ENCODE data around the gene PTPRG. TPM values are rescaled to one million over a fixed set of nuclear protein-coding genes. Genes with fewer than 3 reads are reported as not detected.

Gene PTPRG
- total and polyA plus RNA-seq, 2 donors (not counting 3 experiments of a cell fraction or from before 2014, with no cell fraction given): 8.9 to 39.1 TPM

- BruUV-seq (replicated peaks): no TSS peak
- CTCF ChIA-PET: interaction anchor here (0.9 to 3.7 kb wide), 2 partner anchors 12 to 14 kb away, joined by 4 to 27 read pairs; no protein-coding TSS in a partner anchor
- no peaks in the 10 kb centered on the region for H3K79me2 ChIP-seq (ENCODE audit: control insufficient read depth, insufficient read depth, low read length)
Measured at GRCh38 chr3:62175161-62175560, 613.8 kb downstream of the PTPRG start.

DNA sequence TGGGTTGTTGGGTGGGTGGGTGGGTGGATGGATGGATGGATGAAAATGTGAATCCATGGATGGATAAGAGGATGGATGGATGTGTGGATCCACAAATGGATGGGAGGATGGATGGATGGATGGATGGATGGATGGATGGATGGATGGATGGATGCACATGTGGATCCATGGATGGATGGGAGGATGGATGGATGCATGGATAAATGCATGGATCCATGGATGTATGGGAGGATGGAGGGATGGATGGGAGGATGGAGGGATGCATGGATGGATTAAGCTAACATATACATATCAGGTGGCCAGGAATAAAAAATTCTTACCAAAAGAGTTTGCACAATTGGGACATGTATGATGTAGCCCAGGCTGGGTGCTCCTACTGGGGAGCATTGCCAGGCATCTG is 616.7 kb downstream of the PTPRG start:
- no peaks in the 10 kb centered on the region for H3K9me3 ChIP-seq (replicated peaks; ENCODE audit: control insufficient read depth, insufficient read depth, low read length)
- no peaks in the 10 kb centered on the region for H3K4me1 ChIP-seq (ENCODE audit: control insufficient read depth, extremely low read depth, insufficient read depth, low read length)
- DNase-seq (ENCODE audit: low read depth, low spot score) (no peak), FAIRE-seq (no peak)
- H3K9me1 ChIP-seq (replicated peaks; ENCODE audit: control insufficient read depth, extremely low read depth, insufficient read depth, low read length): no peaks in the 10 kb centered on the region
- H3K36me3 ChIP-seq (ENCODE audit: control insufficient read depth in 2 of 2, extremely low read depth in 1 of 2, insufficient read depth in 2 of 2, low read length in 2 of 2): no peaks in the 10 kb centered on the region
- no peak for TF ChIP-seq JUN (IDR thresholded peaks at IDR 0.05; ENCODE audit: borderline replicate concordance, insufficient read depth, insufficient read length, low read depth)
- no peak for TF ChIP-seq GATA2 (IDR thresholded peaks at IDR 0.05; ENCODE audit: insufficient read depth, insufficient read length, low read depth, low read length)
- no peak for TF ChIP-seq MAX (IDR thresholded peaks at IDR 0.05; ENCODE audit: insufficient read depth, insufficient read length)
- no peak for TF ChIP-seq POLR2AphosphoS5 (IDR thresholded peaks at IDR 0.05; ENCODE audit: insufficient read depth, low read depth, low read length)
- TF ChIP-seq FOS (IDR thresholded peaks at IDR 0.05; ENCODE audit: borderline replicate concordance, insufficient read depth, low read length): no peak
- no peak for TF ChIP-seq MYC (IDR thresholded peaks at IDR 0.05; ENCODE audit: low read depth, low read length)
- TF ChIP-seq EZH2 (IDR thresholded peaks at IDR 0.05; ENCODE audit: borderline replicate concordance, low read depth, low read length, severe bottlenecking): no peak
- TF ChIP-seq POLR2A (IDR thresholded peaks at IDR 0.05; ENCODE audit: low read depth, low read length): no peak
- no peak for TF ChIP-seq CTCF (IDR thresholded peaks at IDR 0.05; ENCODE audit: extremely low read depth in 1 of 2, insufficient read depth in 1 of 2, low read depth in 1 of 2, low read length in 2 of 2)
- no peaks in the 10 kb centered on the region for H3K27me3 ChIP-seq (ENCODE audit: control insufficient read depth in 2 of 2, insufficient read depth in 2 of 2, low read length in 2 of 2)
- H4K20me1 ChIP-seq (replicated peaks; ENCODE audit: control insufficient read depth, extremely low read depth, insufficient read depth, low read length): no peaks in the 10 kb centered on the region
- H3K9ac ChIP-seq (replicated peaks; ENCODE audit: extremely low read depth, insufficient read depth, low read length): no peak overlapping the region
- H3K27ac ChIP-seq (ENCODE audit: insufficient read depth, low read depth, low read length): no peak overlapping the region
- dilution Hi-C loops (cut with MboI; ENCODE audit: extremely low pct_ligation_motif_present, low sequenced_read_pairs): no loop called here
- BruUV-seq (replicated peaks): no TSS peak
- no peaks in the 10 kb centered on the region for H3K79me2 ChIP-seq (ENCODE audit: control insufficient read depth, insufficient read depth, low read length)
- ChIA-PET POLR2A (no interaction called here), CTCF (interaction anchor here (0.5 to 1.1 kb wide), 4 partner anchors 9 to 613 kb away, joined by 3 to 4 read pairs (median 4); no protein-coding TSS in a partner anchor)
- H3K4me3 ChIP-seq (replicated peaks in 1 of 3; ENCODE audit: insufficient read depth in 1 of 3, low read depth in 1 of 3, low read length in 3 of 3): no peak overlapping the region
- no peak overlapping the region for H3K4me2 ChIP-seq (ENCODE audit: insufficient read depth, low read length)
- H2AFZ ChIP-seq (ENCODE audit: low read depth, low read length): no peak overlapping the region
- intact Hi-C loops (cut with micrococcal nuclease): no loop called here

More at GRCh38 chr3:62175161-62175560, 613.8 kb downstream of the PTPRG start:
- Histone ChIP-seq H3K4me1 (ENCODE audit: control insufficient read depth, extremely low read depth, insufficient read depth, low read length) (peaks cover 9% of the 10 kb centered on the region), H2AFZ (ENCODE audit: low read depth, low read length) (no peak overlapping the region), H3K4me2 (ENCODE audit: insufficient read depth, low read length) (no peak overlapping the region), H3K36me3 (ENCODE audit: control insufficient read depth in 2 of 2, extremely low read depth in 1 of 2, insufficient read depth in 2 of 2, low read length in 2 of 2) (no peaks in the 10 kb centered on the region), H3K4me3 (replicated peaks in 1 of 3; ENCODE audit: insufficient read depth in 1 of 3, low read depth in 1 of 3, low read length in 3 of 3) (no peak overlapping the region), H3K9ac (replicated peaks; ENCODE audit: extremely low read depth, insufficient read depth, low read length) (no peak overlapping the region), H3K27me3 (ENCODE audit: control insufficient read depth in 2 of 2, insufficient read depth in 2 of 2, low read length in 2 of 2) (no peaks in the 10 kb centered on the region), H3K9me1 (replicated peaks; ENCODE audit: control insufficient read depth, extremely low read depth, insufficient read depth, low read length) (no peaks in the 10 kb centered on the region), H3K27ac (ENCODE audit: insufficient read depth, low read depth, low read length) (no peak overlapping the region), H3K9me3 (replicated peaks; ENCODE audit: control insufficient read depth, insufficient read depth, low read length) (no peaks in the 10 kb centered on the region), H4K20me1 (replicated peaks; ENCODE audit: control insufficient read depth, extremely low read depth, insufficient read depth, low read length) (no peaks in the 10 kb centered on the region)
- no peak for DNase-seq (ENCODE audit: low read depth, low spot score)
- intact Hi-C loops (cut with micrococcal nuclease): no loop called here
- POLR2A ChIA-PET: no interaction called here
- dilution Hi-C loops (cut with MboI; ENCODE audit: extremely low pct_ligation_motif_present, low sequenced_read_pairs): no loop called here
- TF ChIP-seq GATA2 (IDR thresholded peaks at IDR 0.05; ENCODE audit: insufficient read depth, insufficient read length, low read depth, low read length) (no peak), MYC (IDR thresholded peaks at IDR 0.05; ENCODE audit: low read depth, low read length) (no peak), EZH2 (IDR thresholded peaks at IDR 0.05; ENCODE audit: borderline replicate concordance, low read depth, low read length, severe bottlenecking) (no peak)
- FAIRE-seq: no peak
